Activated CD4-positive, CD25-positive, alpha-beta regulatory T cell (primary cell): ENCODE data around the gene ARHGEF1.

Experiments
- DNase-seq, 4 experiments: peaks; one replicate each; lab custom pipeline; 2025; lab: John Stamatoyannopoulos, UW

ARHGEF1 gene, protein sequence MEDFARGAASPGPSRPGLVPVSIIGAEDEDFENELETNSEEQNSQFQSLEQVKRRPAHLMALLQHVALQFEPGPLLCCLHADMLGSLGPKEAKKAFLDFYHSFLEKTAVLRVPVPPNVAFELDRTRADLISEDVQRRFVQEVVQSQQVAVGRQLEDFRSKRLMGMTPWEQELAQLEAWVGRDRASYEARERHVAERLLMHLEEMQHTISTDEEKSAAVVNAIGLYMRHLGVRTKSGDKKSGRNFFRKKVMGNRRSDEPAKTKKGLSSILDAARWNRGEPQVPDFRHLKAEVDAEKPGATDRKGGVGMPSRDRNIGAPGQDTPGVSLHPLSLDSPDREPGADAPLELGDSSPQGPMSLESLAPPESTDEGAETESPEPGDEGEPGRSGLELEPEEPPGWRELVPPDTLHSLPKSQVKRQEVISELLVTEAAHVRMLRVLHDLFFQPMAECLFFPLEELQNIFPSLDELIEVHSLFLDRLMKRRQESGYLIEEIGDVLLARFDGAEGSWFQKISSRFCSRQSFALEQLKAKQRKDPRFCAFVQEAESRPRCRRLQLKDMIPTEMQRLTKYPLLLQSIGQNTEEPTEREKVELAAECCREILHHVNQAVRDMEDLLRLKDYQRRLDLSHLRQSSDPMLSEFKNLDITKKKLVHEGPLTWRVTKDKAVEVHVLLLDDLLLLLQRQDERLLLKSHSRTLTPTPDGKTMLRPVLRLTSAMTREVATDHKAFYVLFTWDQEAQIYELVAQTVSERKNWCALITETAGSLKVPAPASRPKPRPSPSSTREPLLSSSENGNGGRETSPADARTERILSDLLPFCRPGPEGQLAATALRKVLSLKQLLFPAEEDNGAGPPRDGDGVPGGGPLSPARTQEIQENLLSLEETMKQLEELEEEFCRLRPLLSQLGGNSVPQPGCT

DNA sequence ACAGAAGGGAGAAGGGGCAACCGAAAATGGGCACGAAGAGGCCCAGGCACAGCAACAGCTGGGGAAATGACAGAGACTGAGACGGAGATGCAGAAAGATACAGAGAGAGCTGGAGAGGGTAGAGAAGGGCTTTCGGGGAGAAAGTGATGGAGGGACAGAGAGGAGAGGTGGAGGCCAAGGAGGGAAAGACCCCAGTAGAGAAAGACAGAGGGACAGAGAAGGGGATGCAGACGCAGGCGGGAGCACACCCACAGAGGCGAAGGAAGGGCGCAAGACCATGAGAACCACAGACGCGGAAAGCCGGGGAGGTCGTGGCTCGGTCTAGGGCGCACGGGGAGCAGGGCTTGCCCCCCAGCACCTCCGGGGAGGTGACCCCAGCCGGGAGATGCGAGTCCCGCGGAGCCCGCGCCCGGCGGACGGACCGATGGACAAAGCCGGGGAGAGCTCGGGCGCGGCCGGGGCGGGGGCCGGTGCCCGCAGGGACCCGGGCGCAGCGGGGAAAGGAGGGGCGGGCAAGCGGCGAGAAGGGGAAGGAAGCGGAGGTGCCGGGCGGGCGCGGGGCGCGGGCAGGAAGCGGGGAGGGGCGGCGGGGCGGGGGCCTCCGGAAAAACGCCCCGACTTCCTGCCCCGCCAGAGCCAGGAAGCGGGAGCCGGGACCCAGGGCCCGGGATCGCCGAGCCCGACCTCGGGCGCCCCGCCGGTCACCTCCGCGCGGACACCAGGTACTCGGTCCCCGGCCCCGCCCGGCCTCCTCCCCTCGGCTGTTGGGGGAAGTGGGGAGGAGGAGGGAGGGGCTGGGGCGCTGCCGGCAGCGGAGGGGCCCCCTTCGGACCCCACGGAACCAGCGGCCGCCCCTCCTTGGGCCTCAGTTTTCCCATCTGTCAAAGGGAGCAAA, at the start of gene ARHGEF1:
ARHGEF1 (plus strand) TSS at position 617 of the 895 bp plus-strand sequence. CDS start 4,899 bp downstream, outside the sequence.
- peak in 3 of 4 experiments; percentile 38 to 68 (median 66) for DNase-seq

DNA sequence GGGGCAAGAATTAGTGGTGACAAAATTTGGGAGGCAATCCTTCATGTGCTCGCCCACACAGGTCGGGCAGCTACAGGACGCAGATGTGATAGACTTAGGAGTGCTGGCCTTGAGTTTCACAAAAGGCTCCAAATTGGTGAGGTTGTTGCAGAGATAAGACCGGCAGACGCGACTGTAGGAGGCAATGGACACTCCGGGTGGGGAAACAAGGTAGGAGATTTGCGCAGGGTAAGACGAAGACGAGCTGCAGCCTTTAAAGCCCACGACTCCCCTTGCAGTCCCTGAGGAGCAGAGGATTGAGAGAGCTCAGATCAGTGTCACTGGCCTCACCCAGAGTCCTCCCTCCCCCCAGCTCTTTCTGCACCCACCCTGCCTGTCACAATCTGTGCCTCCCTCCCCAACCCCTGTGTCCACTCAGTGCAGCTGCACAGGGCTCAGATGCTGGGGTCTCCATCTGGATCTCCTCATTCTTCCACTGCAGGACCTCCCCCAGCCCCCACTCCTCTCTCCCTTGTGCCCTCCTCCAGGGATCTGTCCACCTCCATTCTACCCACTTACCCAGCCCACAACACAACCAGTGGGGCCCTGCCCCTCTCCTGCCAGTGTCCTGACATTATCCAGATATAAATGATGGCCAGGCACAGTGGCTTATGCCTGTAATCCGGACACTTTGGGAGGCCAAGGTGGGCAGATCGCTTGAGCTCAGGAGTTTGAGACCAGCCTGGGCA, 44.8 kb upstream of the ARHGEF1 start:
- DNase-seq: no peak

DNA sequence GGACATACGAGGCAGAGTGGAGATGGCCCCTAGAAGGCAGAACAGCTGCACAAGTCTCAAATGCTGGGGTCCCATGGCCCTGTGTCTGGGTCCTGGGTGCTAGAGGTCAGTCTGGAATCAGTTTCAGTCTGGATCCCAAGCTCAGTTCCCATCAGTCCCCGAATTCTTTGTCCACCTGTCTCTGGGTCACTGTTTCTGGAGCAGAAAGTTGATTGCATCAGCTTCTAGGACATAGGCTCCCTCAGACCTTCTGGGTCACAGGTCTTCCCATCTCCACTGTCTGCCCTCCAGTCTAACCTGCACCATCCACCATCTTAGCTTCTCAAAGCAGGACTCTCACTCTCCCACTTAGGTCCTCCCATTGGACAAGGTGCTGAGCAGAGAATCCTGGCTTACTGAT, 43.8 kb upstream of the ARHGEF1 start:
- no peak for DNase-seq

DNA sequence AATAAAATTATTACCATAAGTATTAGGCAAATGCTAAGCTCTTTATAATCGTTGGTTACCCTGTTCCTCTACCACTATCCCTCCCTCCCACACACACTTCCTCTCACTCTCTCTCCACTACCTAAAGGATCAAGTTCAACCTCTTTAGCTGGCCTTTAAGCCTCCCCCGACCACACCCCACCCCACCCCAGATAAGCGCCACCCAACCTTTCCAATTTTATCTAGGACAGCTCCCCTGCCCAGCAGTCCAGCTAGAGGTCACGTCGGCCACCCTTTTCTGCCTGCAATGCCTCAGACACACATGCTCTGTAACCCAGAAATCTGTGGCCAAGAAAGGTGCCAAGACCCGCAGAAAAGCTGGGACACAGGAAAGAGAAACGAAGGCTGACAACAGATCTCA, 39.6 kb upstream of the ARHGEF1 start:
- DNase-seq: no peak

DNA sequence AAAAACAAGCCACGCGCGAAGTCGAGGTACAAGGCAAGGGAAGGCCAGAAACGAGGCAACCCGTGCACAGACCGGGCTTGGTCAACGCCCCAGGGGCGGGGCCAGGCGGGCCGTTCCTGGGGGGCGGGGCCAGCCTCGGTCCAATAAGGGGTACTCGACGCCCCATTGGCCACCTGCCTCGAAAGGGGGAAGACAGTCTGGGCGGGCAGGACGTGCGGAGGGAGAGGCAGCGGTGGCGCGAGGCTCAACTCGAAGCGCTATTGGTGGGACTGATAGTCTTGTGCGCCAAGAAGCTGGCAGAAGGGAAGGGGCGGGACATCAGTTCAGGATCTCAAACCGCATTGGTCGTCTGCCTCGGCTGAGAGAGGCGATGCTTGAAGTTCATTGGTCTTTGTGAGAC, 38.4 kb upstream of the ARHGEF1 start, which contains the start of gene LYPD4:
LYPD4 (minus strand) TSS at position 83 of the 400 bp plus-strand sequence. CDS start 5,398 bp downstream, outside the sequence.
- no peak for DNase-seq

DNA sequence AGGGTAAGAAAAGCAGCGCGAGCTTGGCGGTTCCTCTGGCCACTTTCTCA, 38.2 kb upstream of the ARHGEF1 start, which contains the start of gene DMRTC2:
DMRTC2 (plus strand) TSS at position 42 of the 50 bp plus-strand sequence. CDS start 2,387 bp downstream, outside the sequence.
- DNase-seq: no peak

DNA sequence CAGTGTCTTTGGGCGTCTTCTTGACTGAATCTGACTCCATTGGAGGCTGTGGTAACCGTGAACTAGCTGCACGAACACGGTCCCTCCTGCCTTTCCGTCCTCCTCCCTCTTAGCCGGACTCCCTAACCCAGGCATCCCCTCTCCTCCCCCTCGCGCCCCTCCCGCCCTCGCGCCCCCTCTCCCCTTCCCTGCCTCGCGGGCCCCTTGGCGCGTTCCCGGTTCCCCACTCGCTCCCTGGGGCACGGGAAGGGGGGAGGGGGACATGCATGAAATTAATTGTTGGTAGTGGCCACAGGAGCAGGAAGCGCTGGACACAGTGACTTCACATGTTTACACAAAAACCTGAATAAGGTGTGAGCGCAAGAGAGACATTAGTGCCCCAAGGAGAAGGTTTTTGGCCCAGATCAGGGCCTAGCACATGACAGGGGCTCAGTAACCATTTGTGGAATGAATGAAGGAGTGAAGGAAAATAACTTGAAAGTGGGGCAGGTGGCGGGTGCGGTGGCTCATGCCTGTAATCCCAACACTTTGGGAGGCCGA, 37.9 kb upstream of the ARHGEF1 start:
- no peak for DNase-seq

DNA sequence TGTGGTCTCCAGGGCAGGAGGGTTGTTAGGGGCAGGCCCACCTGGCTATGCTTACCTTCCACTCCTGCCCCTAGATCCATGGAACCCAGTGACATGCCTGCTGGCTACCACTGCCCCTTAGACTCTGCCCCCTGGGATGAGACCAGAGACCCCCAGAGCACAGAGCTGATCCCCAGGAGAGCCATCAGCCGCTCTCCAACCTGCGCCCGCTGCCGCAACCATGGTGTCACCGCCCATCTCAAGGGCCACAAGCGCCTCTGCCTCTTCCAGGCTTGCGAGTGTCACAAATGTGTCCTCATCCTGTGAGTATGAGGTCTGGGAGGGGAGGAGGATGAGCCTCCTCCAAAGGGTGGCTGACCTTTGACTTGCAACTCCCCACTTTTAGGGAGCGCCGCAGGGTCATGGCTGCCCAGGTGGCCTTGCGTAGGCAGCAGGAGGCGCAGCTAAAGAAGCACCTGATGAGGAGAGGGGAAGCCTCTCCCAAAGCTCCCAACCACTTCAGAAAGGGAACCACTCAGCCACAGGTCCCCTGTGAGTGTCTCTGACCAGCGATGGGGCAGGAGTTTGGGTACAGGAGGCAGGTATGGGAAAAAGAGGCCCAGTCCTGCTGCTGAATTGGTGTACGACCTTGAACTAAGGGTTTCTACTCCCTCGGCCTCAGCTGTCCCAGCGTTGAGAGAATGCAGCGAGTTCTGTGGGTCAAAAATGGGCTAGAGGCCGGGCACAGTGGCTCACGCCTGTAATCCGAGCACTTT, 35.5 kb upstream of the ARHGEF1 start:
- DNase-seq: no peak

DNA sequence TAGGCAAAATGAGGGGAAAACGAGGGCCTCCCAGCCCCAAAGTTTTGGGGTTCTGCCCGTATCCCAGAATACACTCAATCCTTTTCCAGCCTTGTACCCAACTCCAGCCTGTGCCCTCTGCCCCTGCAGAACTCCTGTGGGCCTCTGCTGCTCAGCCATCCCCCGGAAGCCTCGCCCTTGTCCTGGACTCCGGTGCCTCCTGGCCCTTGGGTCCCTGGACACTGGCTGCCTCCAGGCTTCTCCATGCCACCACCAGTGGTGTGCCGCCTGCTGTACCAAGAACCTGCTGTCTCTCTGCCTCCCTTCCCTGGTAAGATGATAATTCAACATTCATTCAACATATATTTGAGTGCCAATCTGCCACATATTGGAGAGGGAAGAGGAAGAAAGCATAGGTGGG, 34.3 kb upstream of the ARHGEF1 start:
- DNase-seq: no peak

DNA sequence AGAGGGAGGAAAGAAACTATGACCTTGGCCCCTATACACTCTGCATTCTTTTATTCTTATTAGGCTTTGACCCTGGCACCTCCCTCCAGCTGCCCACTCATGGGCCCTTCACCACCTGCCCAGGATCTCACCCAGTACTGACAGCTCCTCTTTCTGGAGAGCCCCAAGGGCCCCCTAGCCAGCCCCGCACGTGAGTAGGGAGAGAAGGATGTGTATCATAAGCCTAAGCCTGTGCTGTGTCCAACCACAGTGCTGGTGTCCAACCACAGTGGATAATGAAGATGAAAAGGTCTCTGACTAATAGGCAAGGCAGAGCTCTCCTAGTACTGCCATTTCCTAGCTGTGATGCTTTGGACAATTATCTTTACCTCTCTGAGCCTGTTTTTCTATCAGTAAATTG, 33.9 kb upstream of the ARHGEF1 start:
- DNase-seq: no peak

DNA sequence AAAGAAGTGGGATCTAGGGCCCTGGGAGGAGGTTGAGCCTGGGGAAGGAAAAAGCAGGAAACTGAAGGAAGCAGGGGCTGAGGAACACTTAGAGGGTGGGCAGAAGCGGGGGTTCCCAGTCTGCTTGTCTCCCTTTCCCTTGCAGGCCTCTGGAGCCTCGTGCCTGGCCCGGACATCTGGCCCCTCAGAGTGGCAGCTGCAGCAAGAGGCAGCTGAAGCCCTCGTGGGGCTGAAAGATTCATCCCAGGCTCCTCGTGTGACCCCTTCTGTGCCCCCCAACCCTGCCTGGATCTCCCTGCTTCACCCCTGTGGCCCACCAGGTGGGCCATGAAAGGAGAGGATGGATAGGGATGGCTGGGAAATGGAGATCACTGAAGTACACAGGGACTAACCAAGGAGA, 32.6 kb upstream of the ARHGEF1 start:
- no peak for DNase-seq

DNA sequence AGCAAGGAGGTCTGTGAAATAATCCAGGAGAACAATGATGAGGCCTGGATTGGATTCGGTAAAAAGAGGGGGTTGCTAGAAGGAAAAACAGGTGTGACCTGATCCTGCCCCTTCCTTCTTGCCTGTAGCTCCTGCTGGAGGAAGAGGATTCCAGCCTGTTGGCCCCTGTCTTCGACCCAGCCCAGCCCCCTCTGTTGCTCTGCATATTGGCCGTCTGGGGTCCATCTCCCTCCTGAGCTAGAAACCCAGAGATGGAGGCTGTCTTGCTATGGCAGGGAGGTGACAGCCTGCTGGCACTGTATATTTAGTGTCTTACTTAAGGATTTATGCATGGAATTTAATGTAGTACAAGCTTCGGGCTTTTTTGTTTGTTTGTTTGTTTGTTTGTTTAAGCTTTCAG, 31.5 kb upstream of the ARHGEF1 start:
- DNase-seq: no peak

DNA sequence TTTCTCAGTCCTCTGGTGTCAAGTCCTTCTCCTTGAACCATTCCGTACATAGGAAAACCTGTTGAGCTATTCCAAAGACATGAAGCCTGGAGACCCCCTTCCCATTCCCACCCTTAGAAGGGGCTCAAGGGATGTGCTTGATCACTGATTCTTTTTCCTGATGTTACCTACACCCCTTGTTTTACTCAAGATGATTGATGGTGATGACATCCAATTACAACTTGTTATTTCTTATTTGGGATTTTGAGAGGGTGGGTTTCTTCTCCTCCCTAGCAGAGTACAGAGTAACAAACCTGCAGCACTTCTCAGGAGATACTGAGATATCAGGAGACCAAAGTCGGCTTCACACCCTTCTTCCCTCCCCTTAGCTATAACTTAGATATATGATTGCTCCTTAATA, 29.6 kb upstream of the ARHGEF1 start:
- DNase-seq: no peak

DNA sequence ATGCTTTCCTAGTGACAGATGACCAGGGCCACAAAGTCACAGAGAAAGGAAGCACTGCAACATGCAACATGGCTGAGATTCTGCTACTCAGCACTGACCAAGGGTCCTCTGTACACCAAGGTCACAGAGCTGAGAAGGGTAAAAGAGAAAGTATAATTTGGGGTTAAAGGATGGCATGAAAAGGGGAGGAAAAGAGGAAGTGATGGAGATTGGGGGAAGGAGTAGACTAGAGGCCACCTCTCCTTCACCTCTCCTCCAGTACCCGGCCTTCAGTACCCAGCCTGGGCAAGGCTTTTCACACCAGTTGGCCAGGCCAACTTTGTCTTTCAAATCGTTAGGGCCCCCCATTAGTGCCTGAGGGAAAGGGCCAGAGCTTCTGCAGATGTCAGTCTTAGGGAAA, 29.2 kb upstream of the ARHGEF1 start:
- no peak for DNase-seq

DNA sequence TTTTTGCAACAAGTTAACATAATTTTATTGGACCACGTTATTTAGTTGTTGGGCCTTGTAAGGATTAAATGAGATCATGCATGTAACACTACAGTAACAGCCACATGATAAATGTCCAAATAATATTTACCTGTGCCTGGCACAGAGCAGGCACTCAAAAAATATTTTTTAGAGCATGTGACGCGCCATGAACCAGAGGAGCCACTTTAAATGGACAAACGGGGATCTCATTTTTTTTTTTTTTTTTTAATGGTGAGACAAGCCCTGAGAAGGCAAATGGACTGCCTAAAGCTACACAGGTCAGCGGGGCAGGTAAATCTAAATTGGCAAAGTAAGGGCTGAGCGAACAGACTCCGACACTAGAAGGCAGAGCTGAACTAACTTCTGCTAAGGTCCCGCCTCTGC, 23.8 kb upstream of the ARHGEF1 start:
- DNase-seq: no peak

DNA sequence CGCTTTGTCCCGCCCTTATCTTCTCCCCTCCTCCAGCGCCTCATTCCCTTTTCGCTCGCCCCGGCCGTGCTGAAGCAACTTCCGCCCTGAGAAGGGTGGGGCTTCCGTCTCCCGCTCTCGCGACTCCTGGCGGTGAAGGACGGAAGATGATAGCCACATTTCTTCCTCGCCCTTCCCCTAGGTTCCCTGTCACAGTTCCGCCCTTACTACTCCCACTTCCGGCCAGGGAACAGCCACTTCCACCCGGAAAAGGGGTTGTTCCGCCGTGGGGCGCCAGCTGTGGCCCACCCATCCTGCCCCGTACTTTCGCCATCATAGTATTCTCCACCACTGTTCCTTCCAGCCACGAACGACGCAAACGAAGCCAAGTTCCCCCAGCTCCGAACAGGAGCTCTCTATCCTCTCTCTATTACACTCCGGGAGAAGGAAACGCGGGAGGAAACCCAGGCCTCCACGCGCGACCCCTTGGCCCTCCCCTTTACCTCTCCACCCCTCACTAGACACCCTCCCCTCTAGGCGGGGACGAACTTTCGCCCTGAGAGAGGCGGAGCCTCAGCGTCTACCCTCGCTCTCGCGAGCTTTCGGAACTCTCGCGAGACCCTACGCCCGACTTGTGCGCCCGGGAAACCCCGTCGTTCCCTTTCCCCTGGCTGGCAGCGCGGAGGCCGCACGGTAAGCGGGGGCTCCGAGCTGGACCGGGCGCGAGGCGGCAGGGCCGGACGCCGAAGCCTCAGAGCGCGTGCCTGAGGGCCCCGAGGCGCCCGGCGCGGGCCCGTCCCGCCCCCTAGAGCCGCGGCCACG, 23.2 kb upstream of the ARHGEF1 start, which contains the start of gene RPS19:
RPS19 (plus strand) TSS at position 638 of the 801 bp plus-strand sequence. CDS start 520 bp downstream, outside the sequence.
- DNase-seq: peak; percentile 92 to 97 (median 96)

DNA sequence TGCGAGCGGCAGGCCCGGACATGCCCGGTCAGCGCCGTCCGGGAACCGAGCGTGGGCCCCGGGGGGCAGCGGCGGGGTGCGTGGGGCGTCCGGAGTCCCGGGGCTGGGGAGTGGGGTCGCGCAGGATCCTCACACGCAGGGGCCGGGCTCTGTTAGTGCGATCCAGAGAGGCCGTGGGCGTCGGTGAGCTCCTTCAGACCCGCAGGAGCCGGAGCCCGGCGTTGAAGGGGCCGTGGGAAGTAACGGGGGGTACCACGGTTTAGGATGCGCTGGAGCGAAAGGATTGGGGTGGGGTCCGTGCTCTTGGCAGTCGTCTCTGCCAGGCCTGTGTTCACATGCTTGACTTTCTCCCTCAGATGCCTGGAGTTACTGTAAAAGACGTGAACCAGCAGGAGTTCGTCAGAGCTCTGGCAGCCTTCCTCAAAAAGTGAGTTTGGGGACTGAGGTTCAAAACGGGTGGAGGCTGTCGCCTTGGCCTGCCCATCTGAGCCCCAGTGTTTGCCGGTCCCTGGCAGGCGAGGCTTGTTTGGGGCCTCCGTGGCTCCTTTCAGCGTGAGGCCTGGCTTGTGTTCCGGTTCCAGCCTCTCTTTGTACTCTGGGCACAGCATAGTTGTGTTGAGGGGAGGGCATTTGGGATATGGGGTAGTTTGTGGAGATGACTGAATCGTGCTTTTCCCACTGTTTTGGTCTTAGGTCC, 22.4 kb upstream of the ARHGEF1 start:
- DNase-seq: peak in 1 of 4 experiments; percentile 46

DNA sequence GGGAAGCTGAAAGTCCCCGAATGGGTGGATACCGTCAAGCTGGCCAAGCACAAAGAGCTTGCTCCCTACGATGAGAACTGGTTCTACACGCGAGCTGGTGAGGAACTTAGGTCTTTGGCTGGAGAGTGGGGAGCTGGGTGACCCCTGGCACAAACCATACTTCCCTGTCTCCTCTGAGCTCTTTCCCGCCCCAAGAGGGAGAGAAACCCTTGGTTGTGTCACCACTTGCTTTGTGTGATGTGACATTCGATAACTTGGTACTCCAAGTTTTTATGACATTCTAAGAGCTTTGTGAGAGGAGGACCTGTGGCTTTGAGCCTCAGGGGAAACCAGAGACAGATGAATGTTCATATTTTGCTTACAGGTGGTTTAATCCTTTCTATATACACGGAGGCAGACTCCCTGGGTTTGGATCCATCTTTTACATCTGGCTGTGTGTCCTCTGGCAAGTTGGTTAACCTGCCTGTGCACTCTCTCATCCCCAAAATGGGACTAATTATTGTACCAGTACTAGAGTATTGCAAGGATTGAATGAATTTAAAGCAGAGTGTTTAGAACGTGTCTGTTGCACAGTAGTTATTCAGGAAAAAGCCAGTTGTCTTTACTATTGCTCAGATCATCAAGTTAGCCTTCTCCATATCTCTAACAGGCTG, 21.7 kb upstream of the ARHGEF1 start:
- DNase-seq: no peak
